NCI-H1092 (cell line): ENCODE results near the gene HPF1.
"Not testable (repeated sequence)": the region's sequence is repeated elsewhere in the genome, so short reads cannot be mapped to it uniquely, and the experiment has no call there.

ENCODE experiments used
- DNase-seq: peaks from one replicate; lab custom pipeline; 2025; lab: John Stamatoyannopoulos, UW

HPF1 gene

GRCh38 chr4:169757575-169758184 lies at the start of gene HPF1:
TSS of gene HPF1 (minus strand) at chr4:169757944. CDS start at chr4:169757877, 67 bp downstream.
- peak; percentile 92 for DNase-seq

- DNase-seq: not testable (repeated sequence)
Measured at GRCh38 chr4:169806770-169807169, 49.0 kb upstream of the HPF1 start.

- no peak for DNase-seq
Measured at GRCh38 chr4:169803413-169803812, 45.7 kb upstream of the HPF1 start.

- no peak for DNase-seq
Measured at GRCh38 chr4:169802873-169803272, 45.1 kb upstream of the HPF1 start.

GRCh38 chr4:169800541-169800940 lies 42.8 kb upstream of the HPF1 start:
- no peak for DNase-seq

GRCh38 chr4:169799260-169799659 lies 41.5 kb upstream of the HPF1 start:
- no peak for DNase-seq

- no peak for DNase-seq
Measured at GRCh38 chr4:169795585-169795984, 37.8 kb upstream of the HPF1 start.

GRCh38 chr4:169791527-169792156 lies 33.9 kb upstream of the HPF1 start:
- DNase-seq: peak; percentile 44

- DNase-seq: no peak
Measured at GRCh38 chr4:169791062-169791461, 33.3 kb upstream of the HPF1 start.

GRCh38 chr4:169774466-169775445 lies 17.0 kb upstream of the HPF1 start:
- DNase-seq: no peak

GRCh38 chr4:169773889-169774288 lies 16.1 kb upstream of the HPF1 start:
- DNase-seq: no peak

GRCh38 chr4:169771556-169772080 lies 13.9 kb upstream of the HPF1 start:
- not testable (repeated sequence) for DNase-seq

GRCh38 chr4:169770416-169770815 lies 12.7 kb upstream of the HPF1 start:
- DNase-seq: no peak

GRCh38 chr4:169768385-169768784 lies 10.6 kb upstream of the HPF1 start:
- no peak for DNase-seq

GRCh38 chr4:169766741-169767140 lies 9.0 kb upstream of the HPF1 start:
- DNase-seq: no peak

GRCh38 chr4:169765835-169766234 lies 8.1 kb upstream of the HPF1 start:
- DNase-seq: no peak

GRCh38 chr4:169761846-169762245 lies 4.1 kb upstream of the HPF1 start:
- no peak for DNase-seq

- no peak for DNase-seq
Measured at GRCh38 chr4:169758401-169758962, 738 bp upstream of the HPF1 start.

- DNase-seq: no peak
Measured at GRCh38 chr4:169756971-169757574, 671 bp downstream of the HPF1 start.

- DNase-seq: no peak
Measured at GRCh38 chr4:169745291-169745690, 12.5 kb downstream of the HPF1 start.

GRCh38 chr4:169744601-169745000 lies 13.1 kb downstream of the HPF1 start:
- DNase-seq: no peak

- DNase-seq: no peak
Measured at GRCh38 chr4:169741569-169741968, 16.2 kb downstream of the HPF1 start.
